ENCODE results near the gene CHRNB2.

DNA sequence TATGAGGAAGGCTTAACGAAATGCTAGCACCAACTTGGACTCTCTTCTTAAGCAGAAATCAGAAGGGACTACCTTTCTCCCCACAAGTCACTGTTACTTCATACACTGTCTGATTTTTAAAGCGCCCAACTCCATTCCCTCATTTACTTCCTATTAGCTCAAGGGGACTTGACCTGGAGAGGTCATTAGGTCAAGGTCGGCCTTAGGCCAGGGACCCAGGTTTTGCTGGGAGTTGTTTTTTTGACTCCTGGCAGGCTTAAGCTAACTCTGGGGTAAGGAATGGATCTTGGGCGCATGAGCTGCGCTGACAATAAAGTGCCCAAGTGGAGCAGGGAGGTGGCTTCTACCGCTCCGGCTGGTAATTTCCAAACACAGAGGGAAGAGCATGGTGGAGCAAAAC lies 23.6 kb downstream of the CHRNB2 start:
- TF ChIP-seq, protein P1, sequence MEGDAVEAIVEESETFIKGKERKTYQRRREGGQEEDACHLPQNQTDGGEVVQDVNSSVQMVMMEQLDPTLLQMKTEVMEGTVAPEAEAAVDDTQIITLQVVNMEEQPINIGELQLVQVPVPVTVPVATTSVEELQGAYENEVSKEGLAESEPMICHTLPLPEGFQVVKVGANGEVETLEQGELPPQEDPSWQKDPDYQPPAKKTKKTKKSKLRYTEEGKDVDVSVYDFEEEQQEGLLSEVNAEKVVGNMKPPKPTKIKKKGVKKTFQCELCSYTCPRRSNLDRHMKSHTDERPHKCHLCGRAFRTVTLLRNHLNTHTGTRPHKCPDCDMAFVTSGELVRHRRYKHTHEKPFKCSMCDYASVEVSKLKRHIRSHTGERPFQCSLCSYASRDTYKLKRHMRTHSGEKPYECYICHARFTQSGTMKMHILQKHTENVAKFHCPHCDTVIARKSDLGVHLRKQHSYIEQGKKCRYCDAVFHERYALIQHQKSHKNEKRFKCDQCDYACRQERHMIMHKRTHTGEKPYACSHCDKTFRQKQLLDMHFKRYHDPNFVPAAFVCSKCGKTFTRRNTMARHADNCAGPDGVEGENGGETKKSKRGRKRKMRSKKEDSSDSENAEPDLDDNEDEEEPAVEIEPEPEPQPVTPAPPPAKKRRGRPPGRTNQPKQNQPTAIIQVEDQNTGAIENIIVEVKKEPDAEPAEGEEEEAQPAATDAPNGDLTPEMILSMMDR (IDR thresholded peaks at IDR 0.05), result no peak
- TF ChIP-seq POLR2AphosphoS5 (IDR thresholded peaks at IDR 0.05; ENCODE audit: low read depth, low read length) (no peak), SIN3A (IDR thresholded peaks at IDR 0.05; ENCODE audit: borderline replicate concordance, insufficient read depth, low read depth, low read length) (no peak)

Data from Panc1 (cell line).